ENCODE data around the gene INTS4. TPM values are rescaled to one million over a fixed set of nuclear protein-coding genes. Genes with fewer than 3 reads are reported as not detected.

The INTS4 gene
- total and polyA plus RNA-seq, 2 of the 4 experiments (the other 2 are of a cell fraction): 24.0 to 52.5 TPM

- no peaks in the 10 kb centered on the region for H3K36me3 ChIP-seq (ENCODE audit: control insufficient read depth, insufficient read depth, low read length)
- no peak overlapping the region for H4K5ac ChIP-seq (ENCODE audit: low read depth, low read length)
- H2BK20ac ChIP-seq (ENCODE audit: low read depth, low read length): no peak overlapping the region
- H2AFZ ChIP-seq (replicated peaks; ENCODE audit: low read length, poor library complexity): no peak overlapping the region
- H3K27me3 ChIP-seq (ENCODE audit: control insufficient read depth, insufficient read depth, low read length): no peaks in the 10 kb centered on the region
- H3K27ac ChIP-seq (ENCODE audit: insufficient read depth, low read length): no peak overlapping the region
- no peaks in the 10 kb centered on the region; the same call in 1 of the 2 replicates for H3K9me1 ChIP-seq (ENCODE audit: insufficient read depth, low read length)
- no peak overlapping the region for H2BK5ac ChIP-seq (ENCODE audit: low read depth, low read length, poor library complexity, severe bottlenecking)
- H3K14ac ChIP-seq (replicated peaks; ENCODE audit: low read depth, low read length): no peak overlapping the region
- no peak overlapping the region for H2BK120ac ChIP-seq (ENCODE audit: low read depth, low read length)
- no peak overlapping the region for H4K8ac ChIP-seq (ENCODE audit: low read depth in 2 of 2, low read length in 2 of 2)
- H3K18ac ChIP-seq (ENCODE audit: low read depth, low read length): no peak overlapping the region
- no peak overlapping the region for H3K4ac ChIP-seq (ENCODE audit: low read depth, low read length)
- CTCF ChIA-PET: interaction anchor here (0.6 to 1.0 kb wide), 2 partner anchors 14 to 38 kb away, joined by 3 read pairs; partner anchors contain the start of gene INTS4
- H2BK15ac ChIP-seq (ENCODE audit: low read depth, low read length): no peak overlapping the region
- dilution Hi-C loops (cut with HindIII; ENCODE audit: low sequenced_read_pairs, unreplicated experiment) (no loop called here), in situ Hi-C loops (cut with MboI; ENCODE audit: low sequenced_read_pairs) (no loop called here), intact Hi-C loops (cut with micrococcal nuclease) (no loop called here)
- no peaks in the 10 kb centered on the region for H3K9me3 ChIP-seq (ENCODE audit: control insufficient read depth, insufficient read depth, low read length)
- no peak overlapping the region for H4K91ac ChIP-seq (ENCODE audit: insufficient read depth, low read depth, low read length)
- POLR2A ChIA-PET (ENCODE audit: unreplicated experiment): no interaction called here
- H3K9ac ChIP-seq (ENCODE audit: low read depth, low read length): no peak overlapping the region
- H3K23ac ChIP-seq (ENCODE audit: low read depth, low read length): no peak overlapping the region
- no peak for ATAC-seq (ENCODE audit: low read depth)
- no peaks in the 10 kb centered on the region for H4K20me1 ChIP-seq (ENCODE audit: insufficient read depth, low read length)
- H3K79me1 ChIP-seq (ENCODE audit: low read depth in 1 of 2, low read length in 2 of 2): no peaks in the 10 kb centered on the region
- no peak for TF ChIP-seq RFX5 (IDR thresholded peaks at IDR 0.05; ENCODE audit: low read depth, low read length)
- no peak for TF ChIP-seq NFE2L2 (IDR thresholded peaks at IDR 0.05; ENCODE audit: low read depth, low read length)
- TF ChIP-seq USF2 (IDR thresholded peaks at IDR 0.05; ENCODE audit: low read depth, low read length): no peak
- no peak for TF ChIP-seq CHD1 (IDR thresholded peaks at IDR 0.05; ENCODE audit: low read depth, low read length)
- no peak for TF ChIP-seq FOS (IDR thresholded peaks at IDR 0.05; ENCODE audit: low read depth, low read length)
- TF ChIP-seq CEBPB (IDR thresholded peaks at IDR 0.05; ENCODE audit: low read depth, low read length): no peak
- TF ChIP-seq RCOR1 (IDR thresholded peaks at IDR 0.05; ENCODE audit: insufficient replicate concordance, low read length): no peak
- TF ChIP-seq POLR2A (IDR thresholded peaks at IDR 0.05; ENCODE audit: low read depth, low read length): no peak
- TF ChIP-seq MAZ (IDR thresholded peaks at IDR 0.05; ENCODE audit: borderline replicate concordance, low read depth, low read length): no peak
- no peak for TF ChIP-seq SMC3 (IDR thresholded peaks at IDR 0.05; ENCODE audit: low read depth, low read length)
- no peak for TF ChIP-seq BHLHE40 (IDR thresholded peaks at IDR 0.05; ENCODE audit: low read depth, low read length)
- DNase-seq: no peak
- no peak overlapping the region for H2AK5ac ChIP-seq (ENCODE audit: low read depth, low read length)
- no peak overlapping the region for H2AK9ac ChIP-seq (replicated peaks; ENCODE audit: low read depth, low read length, poor library complexity)
- BruUV-seq (replicated peaks): no TSS peak
- H3K4me3 ChIP-seq (ENCODE audit: insufficient read depth, low read depth, low read length): no peak overlapping the region
- no peak overlapping the region for H3K56ac ChIP-seq (ENCODE audit: extremely low read depth, insufficient read depth, low read length)
- H3K4me2 ChIP-seq (ENCODE audit: low read depth, low read length): no peak overlapping the region
- peaks cover 3% of the 10 kb centered on the region; the same call in 1 of the 2 replicates for H3K4me1 ChIP-seq (ENCODE audit: control insufficient read depth, insufficient read depth, low read length)
These were observed 37.6 kb upstream of the INTS4 start for GRCh38 chr11:78032090-78032489.

All from IMR-90 (cell line).